Trophoblast cell (in vitro differentiated cells and primary cell): ENCODE data around the gene MARK2.
A peak's percentile ranks its signal among the peaks of the same experiment; 100 is the strongest.

Experiments used
- DNase-seq, 2 donors: peaks; one replicate each; pipeline ENCODE4 v3.0.0-alpha.2; 2016
- H2AFZ ChIP-seq: 2 replicates; pipeline ENCODE4 v1.6.1; 2013; ENCODE audit warnings: low read length, moderate library complexity, mild to moderate bottlenecking; ENCODE audit not compliant: insufficient read depth, poor library complexity
- H2AK5ac ChIP-seq: 2 replicates; pipeline ENCODE4 v1.6.1; 2013; ENCODE audit warnings: mild to moderate bottlenecking, low read length
- H2BK120ac ChIP-seq: 2 replicates; pipeline ENCODE4 v1.6.1; 2013; ENCODE audit warnings: low read length, mild to moderate bottlenecking, moderate library complexity; ENCODE audit not compliant: insufficient read depth, poor library complexity
- H2BK12ac ChIP-seq: 2 replicates; pipeline ENCODE4 v1.6.1; 2013; ENCODE audit warnings: mild to moderate bottlenecking, low read length, moderate library complexity
- H2BK5ac ChIP-seq: 2 replicates; pipeline ENCODE4 v1.6.1; 2013; ENCODE audit warnings: low read length, low read depth, moderate library complexity, mild to moderate bottlenecking; ENCODE audit not compliant: poor library complexity
- H3K14ac ChIP-seq: 2 replicates; pipeline ENCODE4 v1.6.1; 2013; ENCODE audit warnings: mild to moderate bottlenecking, low read length
- H3K18ac ChIP-seq: 2 replicates; pipeline ENCODE4 v1.6.1; 2013; ENCODE audit warnings: mild to moderate bottlenecking, low read length
- H3K23ac ChIP-seq: 2 replicates; pipeline ENCODE4 v1.6.1; 2013; ENCODE audit warnings: low read length
- H3K27ac ChIP-seq: 2 replicates; pipeline ENCODE4 v1.5.1; 2013; ENCODE audit warnings: low read depth, mild to moderate bottlenecking, inconsistent platforms, low read length, moderate library complexity
- H3K27me3 ChIP-seq: 2 replicates; pipeline ENCODE4 v1.6.1; 2013; ENCODE audit warnings: inconsistent platforms, mild to moderate bottlenecking, low read length, moderate library complexity; ENCODE audit not compliant: insufficient read depth
- H3K36me3 ChIP-seq, 2 experiments: 1 replicate in 1 of 2; 2 replicates in 1 of 2; pipeline ENCODE4 v1.6.1; 2013; ENCODE audit warnings: low read length in 2 of 2, mild to moderate bottlenecking in 2 of 2, moderate library complexity in 1 of 2; ENCODE audit not compliant: insufficient read depth in 2 of 2, control insufficient read depth in 1 of 2
- H3K4ac ChIP-seq: 2 replicates; pipeline ENCODE4 v1.6.1; 2013; ENCODE audit warnings: low read depth, mild to moderate bottlenecking, low read length, moderate library complexity
- H3K4me1 ChIP-seq, 2 experiments: 1 replicate in 1 of 2; 2 replicates in 1 of 2; pipeline ENCODE4 v1.6.1; 2013; ENCODE audit warnings: low read length in 2 of 2, mild to moderate bottlenecking in 2 of 2, moderate library complexity in 1 of 2; ENCODE audit not compliant: insufficient read depth in 2 of 2, control insufficient read depth in 1 of 2
- H3K4me2 ChIP-seq: 2 replicates; pipeline ENCODE4 v1.6.1; 2013; ENCODE audit warnings: inconsistent platforms, mild to moderate bottlenecking, low read length, moderate library complexity
- H3K4me3 ChIP-seq: 2 replicates; pipeline ENCODE4 v1.5.1; 2013; ENCODE audit warnings: mild to moderate bottlenecking, low read depth, low read length, inconsistent platforms
- H3K79me1 ChIP-seq: one replicate; pipeline ENCODE4 v1.6.1; 2013; ENCODE audit warnings: low read length
- H3K79me2 ChIP-seq: 2 replicates; pipeline ENCODE4 v1.6.1; 2013; ENCODE audit warnings: low read length, mild to moderate bottlenecking; ENCODE audit not compliant: control insufficient read depth, insufficient read depth, poor library complexity
- H3K9ac ChIP-seq: 2 replicates; pipeline ENCODE4 v1.6.1; 2013; ENCODE audit warnings: mild to moderate bottlenecking, low read length
- H3K9me3 ChIP-seq: 2 replicates; pipeline ENCODE4 v1.6.1; 2013; ENCODE audit warnings: low read depth, mild to moderate bottlenecking, control low read depth, inconsistent platforms, low read length; ENCODE audit not compliant: insufficient read depth
- H4K12ac ChIP-seq: 2 replicates; pipeline ENCODE4 v1.6.1; 2013; ENCODE audit warnings: low read depth, mild to moderate bottlenecking, low read length, moderate library complexity
- H4K8ac ChIP-seq: 2 replicates; pipeline ENCODE4 v1.6.1; 2013; ENCODE audit warnings: low read depth, mild to moderate bottlenecking, low read length, moderate library complexity
- H4K91ac ChIP-seq: one replicate; pipeline ENCODE4 v1.6.1; 2013; ENCODE audit warnings: low read depth, mild to moderate bottlenecking, low read length, moderate library complexity
- WGBS: extraction: QIAGEN DNeasy Blood & Tissue Kit; methylation state at CpG from one replicate; pipeline ENCODE4 v1.1.7; 2013; ENCODE audit warnings: missing lambda C conversion rate; ENCODE audit not compliant: insufficient read length, insufficient coverage; ENCODE audit errors: extremely low coverage; 5-methylcytosine and 5-hydroxymethylcytosine counted together

MARK2 gene

DNA sequence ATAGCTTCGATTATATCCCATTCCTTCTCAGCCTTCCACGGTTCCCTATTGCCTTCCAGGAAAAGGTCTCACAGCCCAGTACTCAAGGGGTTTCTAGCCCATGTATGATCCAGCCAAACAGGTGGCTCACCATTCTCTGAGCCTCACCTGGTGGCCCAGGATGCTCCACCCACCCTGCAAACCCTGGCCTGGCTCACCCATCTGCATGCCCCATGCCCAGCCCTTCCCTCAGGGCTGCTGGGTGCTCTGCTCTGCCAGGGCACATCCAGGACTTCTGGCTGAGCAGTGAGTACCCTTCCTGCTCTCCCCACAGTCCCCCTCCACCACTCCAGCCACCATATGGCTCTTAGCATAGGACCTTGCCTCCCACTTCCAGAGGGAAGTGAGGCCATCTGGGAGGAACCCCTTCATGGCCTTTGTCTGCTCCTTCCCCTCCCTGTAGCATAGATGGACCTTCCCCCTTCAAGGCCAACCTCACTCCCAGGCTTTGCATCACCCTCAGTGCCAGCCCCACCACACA is 83.8 kb downstream of the MARK2 start:
- Histone ChIP-seq H4K91ac (no peak overlapping the region), H3K14ac (no peak overlapping the region), H2AK5ac (no peak overlapping the region), H3K4me3 (peak overlapping the region; percentile 26), H3K79me2 (peaks cover 2% of the 10 kb centered on the region), H2BK5ac (no peak overlapping the region), H3K36me3 (no peaks in the 10 kb centered on the region), H3K4me1 (peaks cover 29 to 34% of the 10 kb centered on the region in 2 experiments), H2AFZ (no peak overlapping the region), H3K79me1 (peaks cover 30% of the 10 kb centered on the region), H4K12ac (no peak overlapping the region), H3K27ac (no peak overlapping the region), H3K9ac (peak overlapping the region; percentile 64), H2BK12ac (no peak overlapping the region), H3K23ac (no peak overlapping the region), H2BK120ac (no peak overlapping the region), H3K27me3 (no peaks in the 10 kb centered on the region), H3K9me3 (peaks cover 2% of the 10 kb centered on the region), H3K4me2 (no peak overlapping the region), H3K18ac (no peak overlapping the region), H4K8ac (no peak overlapping the region), H3K4ac (no peak overlapping the region)
- DNase-seq = no peak
- WGBS = no CpG with 5 or more reads among the region's 2 CpGs

DNA sequence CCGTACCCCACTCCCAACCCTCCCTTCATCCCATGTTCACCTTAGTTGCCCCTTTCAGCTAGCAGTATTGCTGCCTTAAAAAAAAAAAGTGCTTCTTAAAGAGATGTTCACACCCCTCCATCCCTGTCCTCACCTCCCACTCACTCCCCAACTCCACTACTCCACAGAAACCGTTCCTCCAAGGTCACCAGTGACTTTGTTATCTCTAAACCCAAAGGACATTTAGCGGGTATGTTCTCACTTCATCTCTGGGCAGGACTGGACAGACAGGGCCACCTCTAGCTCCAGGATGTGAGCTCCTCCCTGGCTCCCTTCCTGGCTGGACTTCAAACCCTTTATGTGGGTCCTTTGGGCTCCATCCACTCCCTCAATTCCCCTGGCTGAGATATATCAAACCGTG is 84.4 kb downstream of the MARK2 start:
- WGBS = 100% methylated on average over 1 of the region's 4 CpGs

DNA sequence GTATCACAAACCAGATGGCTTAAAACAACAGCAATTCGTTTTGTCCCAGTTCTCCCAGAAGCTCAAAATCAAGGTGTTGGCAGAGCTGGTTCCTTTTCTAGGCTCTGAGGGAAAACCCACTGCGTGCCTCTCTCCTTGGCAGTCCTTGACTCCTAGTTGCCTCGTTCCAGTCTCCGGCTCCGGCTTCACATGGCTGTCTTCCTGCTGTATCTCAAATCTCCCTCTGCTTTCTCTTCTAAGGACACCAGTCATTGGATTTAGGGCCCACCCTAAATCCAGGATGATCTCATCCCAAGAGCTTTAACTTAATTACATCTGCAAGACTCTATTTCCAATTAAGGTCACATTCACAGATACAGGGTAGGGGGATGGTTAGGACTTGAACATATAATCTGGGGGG is 90.7 kb downstream of the MARK2 start:
- no peak overlapping the region for H3K9ac ChIP-seq
- no peak for DNase-seq
- H2BK12ac ChIP-seq = no peak overlapping the region
- no peak overlapping the region for H2AK5ac ChIP-seq
- H2BK120ac ChIP-seq = no peak overlapping the region
- no peak overlapping the region for H4K12ac ChIP-seq
- H2AFZ ChIP-seq = no peak overlapping the region
- H3K36me3 ChIP-seq = no peaks in the 10 kb centered on the region
- H4K91ac ChIP-seq = no peak overlapping the region
- H3K14ac ChIP-seq = no peak overlapping the region
- H3K4me3 ChIP-seq = no peak overlapping the region
- no CpG with 5 or more reads among the region's 5 CpGs for WGBS
- no peaks in the 10 kb centered on the region for H3K79me1 ChIP-seq
- H3K79me2 ChIP-seq = no peaks in the 10 kb centered on the region
- H3K23ac ChIP-seq = no peak overlapping the region
- H3K4me2 ChIP-seq = no peak overlapping the region
- H3K18ac ChIP-seq = no peak overlapping the region
- no peaks in the 10 kb centered on the region for H3K27me3 ChIP-seq
- H3K27ac ChIP-seq = no peak overlapping the region
- H3K4me1 ChIP-seq = peaks cover 2 to 5% of the 10 kb centered on the region in 2 experiments
- H3K9me3 ChIP-seq = no peaks in the 10 kb centered on the region
- H4K8ac ChIP-seq = no peak overlapping the region
- no peak overlapping the region for H2BK5ac ChIP-seq
- H3K4ac ChIP-seq = no peak overlapping the region

More for the DNA sequence above, 84.4 kb downstream of the MARK2 start:
- H3K27me3 ChIP-seq = no peaks in the 10 kb centered on the region
- H3K4ac ChIP-seq = no peak overlapping the region
- no peak overlapping the region for H4K8ac ChIP-seq
- no peak overlapping the region for H2AFZ ChIP-seq
- no peak overlapping the region for H2BK120ac ChIP-seq
- H3K23ac ChIP-seq = no peak overlapping the region
- H3K9ac ChIP-seq = no peak overlapping the region
- DNase-seq = no peak
- peaks cover 2% of the 10 kb centered on the region for H3K9me3 ChIP-seq
- H3K18ac ChIP-seq = no peak overlapping the region
- no peak overlapping the region for H3K27ac ChIP-seq
- peaks cover 2% of the 10 kb centered on the region for H3K79me2 ChIP-seq
- H3K4me1 ChIP-seq = peaks cover 26 to 28% of the 10 kb centered on the region in 2 experiments
- no peak overlapping the region for H3K14ac ChIP-seq
- no peak overlapping the region for H4K91ac ChIP-seq
- H3K4me2 ChIP-seq = no peak overlapping the region
- H3K36me3 ChIP-seq = no peaks in the 10 kb centered on the region
- H2BK5ac ChIP-seq = no peak overlapping the region
- no peak overlapping the region for H3K4me3 ChIP-seq
- H3K79me1 ChIP-seq = peaks cover 24% of the 10 kb centered on the region
- no peak overlapping the region for H4K12ac ChIP-seq
- no peak overlapping the region for H2BK12ac ChIP-seq
- no peak overlapping the region for H2AK5ac ChIP-seq

DNA sequence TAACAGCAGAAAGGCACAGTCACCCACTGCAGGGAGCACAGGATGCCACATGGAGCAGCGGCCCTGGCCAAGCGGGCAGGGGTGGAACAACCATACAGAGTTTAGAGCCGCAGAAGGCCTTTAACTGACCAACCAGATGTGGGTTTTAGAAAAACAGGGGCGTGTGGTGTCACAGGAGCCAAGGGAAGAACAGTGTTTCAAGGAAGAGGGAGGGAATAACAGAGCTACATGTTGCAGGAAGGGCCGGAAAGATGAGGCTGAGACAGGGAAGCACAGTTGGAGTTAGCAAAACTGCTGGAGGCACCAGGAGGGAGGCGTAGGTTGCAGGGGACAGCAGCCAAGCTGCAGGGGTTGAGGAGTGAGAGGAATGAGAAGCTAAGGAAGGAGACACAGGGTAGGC is 92.1 kb downstream of the MARK2 start:
- no peak overlapping the region for H3K23ac ChIP-seq
- H3K27me3 ChIP-seq = no peaks in the 10 kb centered on the region
- no peak overlapping the region for H3K4me2 ChIP-seq
- H3K79me1 ChIP-seq = peaks cover 6% of the 10 kb centered on the region
- DNase-seq = no peak
- H3K4me3 ChIP-seq = no peak overlapping the region
- no peak overlapping the region for H3K27ac ChIP-seq
- H2BK12ac ChIP-seq = no peak overlapping the region
- H3K14ac ChIP-seq = no peak overlapping the region
- no peak overlapping the region for H2AFZ ChIP-seq
- H3K4ac ChIP-seq = no peak overlapping the region
- no peak overlapping the region for H3K18ac ChIP-seq
- no peaks in the 10 kb centered on the region for H3K79me2 ChIP-seq
- H2BK5ac ChIP-seq = no peak overlapping the region
- no peak overlapping the region for H4K12ac ChIP-seq
- no peak overlapping the region for H3K9ac ChIP-seq
- no peaks in the 10 kb centered on the region for H3K36me3 ChIP-seq
- no peak overlapping the region for H2AK5ac ChIP-seq
- no peaks in the 10 kb centered on the region for H3K9me3 ChIP-seq
- no peak overlapping the region for H4K8ac ChIP-seq
- no peak overlapping the region for H4K91ac ChIP-seq
- no peak overlapping the region for H2BK120ac ChIP-seq
- WGBS = no CpG with 5 or more reads among the region's 6 CpGs
- H3K4me1 ChIP-seq = peaks cover 5 to 10% of the 10 kb centered on the region in 2 experiments
